ENCODE results near the gene DBI. TPM values are rescaled to one million over a fixed set of nuclear protein-coding genes. Genes with fewer than 3 reads are reported as not detected.

Gene DBI
- total RNA-seq, 4 donors from 2014 or later: 41.8 to 72.3 (median 59.3) TPM

DNA sequence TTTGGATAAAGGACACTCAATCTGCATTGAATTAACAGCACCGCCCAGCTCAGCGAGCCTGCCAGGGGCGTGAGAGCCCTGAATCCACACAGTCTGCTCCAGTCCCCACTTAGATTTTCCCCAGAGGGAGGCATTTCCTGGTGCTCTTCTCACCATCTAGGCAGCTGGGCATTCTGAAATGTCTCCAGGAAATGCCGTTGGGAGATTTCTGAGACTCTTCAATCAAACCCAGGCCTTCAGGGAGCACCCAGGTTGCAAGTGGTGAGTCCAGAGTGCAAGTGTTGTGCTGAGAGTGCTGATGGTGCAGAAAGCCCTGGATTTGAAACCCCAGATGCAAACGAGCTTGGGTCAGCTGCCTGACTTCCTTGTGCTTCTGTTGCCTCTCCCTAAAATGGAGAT is 41.4 kb downstream of the DBI start:
- H3K4me3 ChIP-seq: no peak overlapping the region
- no peaks in the 10 kb centered on the region for H3K36me3 ChIP-seq
- DNase-seq (ENCODE audit: extremely low spot score): no peak
- no peaks in the 10 kb centered on the region for H3K9me3 ChIP-seq
- peaks cover 0 to 6% (median 0%) of the 10 kb centered on the region in 4 donors for H3K4me1 ChIP-seq
- peaks cover 0 to 14% (median 0%) of the 10 kb centered on the region in 4 donors for H3K27me3 ChIP-seq
- intact Hi-C loops (cut with DNase I): no loop called here
- TF ChIP-seq, protein P1, sequence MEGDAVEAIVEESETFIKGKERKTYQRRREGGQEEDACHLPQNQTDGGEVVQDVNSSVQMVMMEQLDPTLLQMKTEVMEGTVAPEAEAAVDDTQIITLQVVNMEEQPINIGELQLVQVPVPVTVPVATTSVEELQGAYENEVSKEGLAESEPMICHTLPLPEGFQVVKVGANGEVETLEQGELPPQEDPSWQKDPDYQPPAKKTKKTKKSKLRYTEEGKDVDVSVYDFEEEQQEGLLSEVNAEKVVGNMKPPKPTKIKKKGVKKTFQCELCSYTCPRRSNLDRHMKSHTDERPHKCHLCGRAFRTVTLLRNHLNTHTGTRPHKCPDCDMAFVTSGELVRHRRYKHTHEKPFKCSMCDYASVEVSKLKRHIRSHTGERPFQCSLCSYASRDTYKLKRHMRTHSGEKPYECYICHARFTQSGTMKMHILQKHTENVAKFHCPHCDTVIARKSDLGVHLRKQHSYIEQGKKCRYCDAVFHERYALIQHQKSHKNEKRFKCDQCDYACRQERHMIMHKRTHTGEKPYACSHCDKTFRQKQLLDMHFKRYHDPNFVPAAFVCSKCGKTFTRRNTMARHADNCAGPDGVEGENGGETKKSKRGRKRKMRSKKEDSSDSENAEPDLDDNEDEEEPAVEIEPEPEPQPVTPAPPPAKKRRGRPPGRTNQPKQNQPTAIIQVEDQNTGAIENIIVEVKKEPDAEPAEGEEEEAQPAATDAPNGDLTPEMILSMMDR (IDR thresholded peaks at IDR 0.05): no peak
- WGBS: 68% methylated on average over 5 of the region's 5 CpGs
- H3K27ac ChIP-seq (replicated peaks in 1 of 4): no peak overlapping the region

DNA sequence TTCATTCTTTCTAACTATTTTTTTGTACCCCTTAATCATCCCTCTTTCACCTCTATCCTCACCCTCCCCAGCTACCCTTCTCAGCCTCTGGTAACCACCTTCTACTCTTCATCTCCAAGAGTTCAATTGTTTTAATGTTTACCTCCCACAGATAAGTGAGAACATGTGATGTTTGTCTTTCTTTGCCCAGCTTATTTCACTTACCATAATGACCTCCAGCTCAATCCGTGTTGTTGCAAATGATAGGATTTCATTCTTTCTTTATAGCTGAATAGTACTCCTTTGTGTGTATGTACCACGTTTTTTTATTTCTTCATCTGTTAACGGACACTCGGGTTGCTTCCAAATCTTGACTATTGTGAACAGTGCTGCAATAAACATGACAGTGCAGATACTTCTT is 42.7 kb downstream of the DBI start:
- Histone ChIP-seq H3K4me1 (peaks cover 0 to 6% (median 0%) of the 10 kb centered on the region in 4 donors), H3K27ac (replicated peaks in 1 of 4) (no peak overlapping the region), H3K4me3 (no peak overlapping the region), H3K27me3 (peaks cover 0 to 11% (median 0%) of the 10 kb centered on the region in 4 donors), H3K9me3 (peaks cover 0 to 5% (median 1%) of the 10 kb centered on the region in 4 donors), H3K36me3 (no peaks in the 10 kb centered on the region)
- WGBS: 86% methylated on average over 4 of the region's 4 CpGs
- TF ChIP-seq POLR2AphosphoS5 (IDR thresholded peaks at IDR 0.05) (no peak), POLR2A (IDR thresholded peaks at IDR 0.05; ENCODE audit: low read depth) (no peak), EP300 (IDR thresholded peaks at IDR 0.05) (no peak)
- TF ChIP-seq, protein P1 (IDR thresholded peaks at IDR 0.05): no peak
- DNase-seq (ENCODE audit: extremely low spot score): no peak
- intact Hi-C loops (cut with DNase I): no loop called here

DNA sequence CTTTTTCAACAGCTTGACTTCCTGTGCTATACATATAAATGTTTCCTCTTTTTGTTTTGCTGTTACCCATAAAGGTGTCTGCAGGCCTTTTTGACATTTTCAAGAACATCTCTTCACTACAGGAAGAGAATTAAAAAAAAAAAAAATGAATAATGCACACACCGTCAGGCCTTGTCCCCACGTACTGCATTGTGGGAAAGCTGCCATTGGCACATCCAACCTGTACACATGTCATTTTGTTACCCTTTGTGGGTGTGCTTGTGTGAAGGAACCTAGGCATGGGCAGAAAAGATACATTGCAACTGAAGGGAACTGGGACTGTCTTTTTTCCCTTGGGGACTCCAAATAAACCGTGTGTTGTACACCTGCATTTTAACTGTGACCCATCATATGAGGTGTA is 48.1 kb downstream of the DBI start:
- Histone ChIP-seq H3K27me3 (no peaks in the 10 kb centered on the region), H3K4me3 (no peak overlapping the region), H3K4me1 (no peaks in the 10 kb centered on the region), H3K27ac (replicated peaks in 1 of 4) (no peak overlapping the region), H3K9me3 (peaks cover 0 to 11% (median 4%) of the 10 kb centered on the region in 4 donors), H3K36me3 (no peaks in the 10 kb centered on the region)
- intact Hi-C loops (cut with DNase I): loop anchor here (5.0 kb wide), 1 partner anchor 242 kb away; no protein-coding TSS in a partner anchor
- DNase-seq (ENCODE audit: extremely low spot score): no peak
- no peak for TF ChIP-seq POLR2AphosphoS5 (IDR thresholded peaks at IDR 0.05)
- TF ChIP-seq, protein P1 (IDR thresholded peaks at IDR 0.05): no peak
- 84% methylated on average over 3 of the region's 3 CpGs for WGBS

DNA sequence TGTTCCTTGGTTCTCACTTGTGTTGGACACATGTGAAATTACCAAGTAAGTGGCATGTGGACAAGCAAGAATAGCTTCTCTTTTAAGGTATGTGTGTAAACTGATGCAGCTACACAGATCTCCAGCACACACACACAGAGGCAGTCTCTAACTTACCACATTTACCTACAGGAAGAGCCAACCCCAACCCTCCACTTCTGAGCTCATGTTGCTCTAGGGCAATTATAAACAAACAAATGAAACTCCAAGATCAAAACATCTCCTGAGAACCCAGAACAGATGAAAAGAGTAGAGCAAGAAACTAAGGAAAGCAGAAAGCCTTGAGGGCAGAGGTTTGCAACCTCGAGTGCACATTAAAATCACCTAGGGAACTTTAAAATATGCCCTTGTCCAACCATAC is 48.9 kb downstream of the DBI start:
- 89% methylated on average over 1 of the region's 1 CpG for whole genome bisulfite sequencing
- Histone ChIP-seq H3K4me1 (no peaks in the 10 kb centered on the region), H3K4me3 (no peak overlapping the region), H3K36me3 (no peaks in the 10 kb centered on the region), H3K27me3 (no peaks in the 10 kb centered on the region), H3K9me3 (peaks cover 0 to 11% (median 4%) of the 10 kb centered on the region in 4 donors), H3K27ac (replicated peaks in 1 of 4) (no peak overlapping the region)
- TF ChIP-seq POLR2A (IDR thresholded peaks at IDR 0.05; ENCODE audit: low read depth) (no peak), POLR2AphosphoS5 (IDR thresholded peaks at IDR 0.05) (no peak), EP300 (IDR thresholded peaks at IDR 0.05) (no peak)
- TF ChIP-seq, protein P1 (IDR thresholded peaks at IDR 0.05): no peak
- intact Hi-C loops (cut with DNase I): no loop called here
- DNase-seq (ENCODE audit: extremely low spot score): no peak

DNA sequence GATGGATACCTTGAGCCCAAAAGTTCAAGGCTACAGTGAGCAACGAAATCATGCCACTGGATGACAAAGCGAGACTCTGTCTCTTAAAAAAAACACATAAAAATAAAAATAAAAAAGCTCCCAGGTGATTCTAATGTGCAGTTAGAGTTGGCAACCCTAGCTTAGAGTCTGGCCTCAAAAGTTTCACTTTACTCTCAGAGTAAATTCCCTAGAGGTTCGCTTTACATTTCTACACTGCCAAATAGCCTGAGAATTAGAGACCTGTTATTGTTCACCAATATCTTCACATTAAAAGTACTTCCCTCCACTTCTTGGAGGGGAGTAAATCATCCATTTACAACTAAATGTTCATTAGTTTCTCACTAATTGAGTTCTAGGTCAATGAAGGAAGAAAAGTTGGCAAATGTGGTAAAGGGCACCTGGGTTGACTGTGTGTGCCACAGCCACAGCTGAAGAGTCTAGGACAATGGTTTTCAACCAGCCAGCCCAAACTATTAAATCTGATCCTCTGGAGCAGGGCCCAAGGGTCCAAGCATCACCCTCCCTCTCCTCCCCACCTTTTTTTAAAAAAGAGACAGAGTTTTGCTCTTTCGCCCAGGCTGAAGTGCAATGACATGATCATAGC is 49.6 kb downstream of the DBI start:
- Histone ChIP-seq H3K27me3 (no peaks in the 10 kb centered on the region), H3K27ac (replicated peaks in 1 of 4) (no peak overlapping the region), H3K9me3 (peaks cover 0 to 11% (median 4%) of the 10 kb centered on the region in 4 donors), H3K4me3 (no peak overlapping the region), H3K36me3 (no peaks in the 10 kb centered on the region), H3K4me1 (no peaks in the 10 kb centered on the region)
- intact Hi-C loops (cut with DNase I): no loop called here
- whole genome bisulfite sequencing: 97% methylated on average over 3 of the region's 4 CpGs
- no peak for TF ChIP-seq EP300 (IDR thresholded peaks at IDR 0.05)
- TF ChIP-seq POLR2AphosphoS5 (IDR thresholded peaks at IDR 0.05): no peak
- no peak for DNase-seq (ENCODE audit: extremely low spot score)

Data from esophagus muscularis mucosa (tissue), 4 donors.